CD14-positive monocyte (primary cell): ENCODE measurements around the gene INPP5A. TPM values are rescaled to one million over a fixed set of nuclear protein-coding genes. Genes with fewer than 3 reads are reported as not detected.
"Not testable (repeated sequence)": the region's sequence is repeated elsewhere in the genome, so short reads cannot be mapped to it uniquely, and the experiment has no call there.

Source experiments
- DNase-seq, 3 donors: peaks; one replicate each; pipeline ENCODE4 v3.0.0-alpha.2; 2011 to 2022
- H2AFZ ChIP-seq: 2 replicates; pipeline ENCODE4 v1.6.0; 2012; ENCODE audit warnings: mild to moderate bottlenecking, low read depth, low read length, inconsistent platforms; ENCODE audit not compliant: insufficient read depth, poor library complexity, severe bottlenecking
- H3K27ac ChIP-seq, 2 donors: 1 replicate in 1 of 2; 2 replicates in 1 of 2; pipeline ENCODE4 v1.5.1; 2012 to 2013; ENCODE audit warnings: low read length in 2 of 2, control low read depth in 1 of 2, inconsistent platforms in 1 of 2, low read depth in 1 of 2, mild to moderate bottlenecking in 1 of 2
- H3K27me3 ChIP-seq, 2 donors: one replicate each; pipeline versions ENCODE4 v1.6.0 to v1.6.1; 2011 to 2013; ENCODE audit warnings: low read length in 2 of 2; ENCODE audit not compliant: control insufficient read depth in 2 of 2, insufficient read depth in 2 of 2
- H3K36me3 ChIP-seq, 2 donors: replicated peaks in 1 of 2; 1 replicate in 1 of 2; 2 replicates in 1 of 2; pipeline versions ENCODE4 v1.5.1 to v1.6.1; 2012 to 2013; ENCODE audit warnings: low read length in 2 of 2, control low read depth in 1 of 2, inconsistent platforms in 1 of 2, mild to moderate bottlenecking in 1 of 2; ENCODE audit not compliant: insufficient read depth in 2 of 2, control insufficient read depth in 1 of 2
- H3K4me1 ChIP-seq, 2 donors: 1 replicate in 1 of 2; 2 replicates in 1 of 2; pipeline versions ENCODE4 v1.5.1 to v1.6.1; 2012 to 2013; ENCODE audit warnings: low read length in 2 of 2, control low read depth in 1 of 2, inconsistent platforms in 1 of 2, mild to moderate bottlenecking in 1 of 2, moderate library complexity in 1 of 2; ENCODE audit not compliant: insufficient read depth in 2 of 2, control insufficient read depth in 1 of 2
- H3K4me2 ChIP-seq: replicated peaks from 2 replicates; pipeline ENCODE3; 2012; ENCODE audit warnings: low read length, moderate library complexity, mild to moderate bottlenecking; ENCODE audit not compliant: poor library complexity, severe bottlenecking; ENCODE audit errors: extremely low read depth
- H3K4me3 ChIP-seq, 3 experiments: fragments of 200-600 bp in 1 of 3; sonication (generic) in 1 of 3; replicated peaks in 1 of 3; 1 replicate in 2 of 3; 2 replicates in 1 of 3; pipeline ENCODE4 v1.5.1; 2011 to 2013; ENCODE audit warnings: low read length in 3 of 3, mild to moderate bottlenecking in 3 of 3, control low read depth in 2 of 3, low read depth in 2 of 3, inconsistent platforms in 1 of 3, moderate library complexity in 1 of 3
- H3K79me2 ChIP-seq: 2 replicates; pipeline ENCODE4 v1.6.0; 2012; ENCODE audit warnings: mild to moderate bottlenecking, control low read depth, inconsistent platforms, low read length, moderate library complexity; ENCODE audit not compliant: insufficient read depth
- H3K9ac ChIP-seq: 2 replicates; pipeline ENCODE4 v1.6.0; 2017; ENCODE audit warnings: low read length, mild to moderate bottlenecking; ENCODE audit not compliant: insufficient read depth, poor library complexity, severe bottlenecking
- H3K9me3 ChIP-seq, 2 donors: replicated peaks in 1 of 2; 1 replicate in 1 of 2; 2 replicates in 1 of 2; pipeline versions ENCODE4 v1.5.1 to v1.6.1; 2012 to 2013; ENCODE audit warnings: low read length in 2 of 2, control low read depth in 1 of 2; ENCODE audit not compliant: control insufficient read depth in 1 of 2, insufficient read depth in 1 of 2
- H4K20me1 ChIP-seq: 2 replicates; pipeline ENCODE4 v1.6.0; 2012; ENCODE audit warnings: mild to moderate bottlenecking, low read length, control low read depth, moderate library complexity; ENCODE audit not compliant: insufficient read depth
- H3K27ac Mint-ChIP-seq, 7 donors: one replicate each; pipeline ENCODE4 v1.8.0; 2020; ENCODE audit warnings: mild to moderate bottlenecking in 7 of 7, mixed read lengths in 7 of 7, moderate library complexity in 6 of 7, inconsistent platforms in 2 of 7
- H3K27me3 Mint-ChIP-seq, 3 donors: one replicate each; pipeline ENCODE4 v1.8.0; 2021 to 2022; ENCODE audit warnings: low read depth in 3 of 3, mild to moderate bottlenecking in 3 of 3, mixed read lengths in 3 of 3, moderate library complexity in 3 of 3, inconsistent platforms in 1 of 3
- H3K36me3 Mint-ChIP-seq, 2 donors: one replicate each; pipeline ENCODE4 v1.8.0; 2020; ENCODE audit warnings: mixed read lengths in 2 of 2, inconsistent platforms in 1 of 2, mild to moderate bottlenecking in 1 of 2
- H3K4me1 Mint-ChIP-seq: one replicate; pipeline ENCODE4 v1.8.0; 2020; ENCODE audit warnings: mild to moderate bottlenecking, mixed read lengths
- H3K4me3 Mint-ChIP-seq, 2 donors: one replicate each; pipeline ENCODE4 v1.8.0; 2020; ENCODE audit warnings: mild to moderate bottlenecking in 2 of 2, mixed read lengths in 2 of 2, moderate library complexity in 1 of 2
- H3K9me3 Mint-ChIP-seq, 7 donors: one replicate each; pipeline ENCODE4 v1.8.0; 2020 to 2022; ENCODE audit warnings: mixed read lengths in 7 of 7, mild to moderate bottlenecking in 6 of 7, moderate library complexity in 6 of 7, inconsistent platforms in 2 of 7
- WGBS: methylation state at CpG from one replicate; pipeline ENCODE4 v1.1.5; 2013; ENCODE audit warnings: missing lambda C conversion rate; ENCODE audit not compliant: insufficient coverage; 5-methylcytosine and 5-hydroxymethylcytosine counted together
- intact Hi-C, 2 donors: fragments of 100-400 bp; cut with micrococcal nuclease; formaldehyde crosslinking; loops; one replicate each; pipeline versions ENCODE4 v1.15.0 to v1.15.1; 2023
- polyA plus RNA-seq, 3 donors: library from polyadenylated mRNA; depleted of rRNA in 1 of 3; unstranded in 2 of 3; stranded (reverse) in 1 of 3; fragments of 300-500 nt in 2 of 3; fragments of >200 nt in 1 of 3; fragmentation: Illumina TruSeq in 2 of 3; gene quantifications; 1 replicate in 2 of 3; 2 replicates in 1 of 3; pipeline ENCODE4 v1.2.3, GENCODE V29; 2012 to 2021
- TF ChIP-seq, protein P1 (sequence below): fragments of 200-600 bp; IDR thresholded peaks from one replicate; pipeline ENCODE4 v1.8.0; 2022; ENCODE audit warnings: antibody characterized with exemption, mild to moderate bottlenecking

Gene INPP5A
- polyA plus RNA-seq, 3 donors = 0.87 to 17.2 (median 2.9) TPM

DNA sequence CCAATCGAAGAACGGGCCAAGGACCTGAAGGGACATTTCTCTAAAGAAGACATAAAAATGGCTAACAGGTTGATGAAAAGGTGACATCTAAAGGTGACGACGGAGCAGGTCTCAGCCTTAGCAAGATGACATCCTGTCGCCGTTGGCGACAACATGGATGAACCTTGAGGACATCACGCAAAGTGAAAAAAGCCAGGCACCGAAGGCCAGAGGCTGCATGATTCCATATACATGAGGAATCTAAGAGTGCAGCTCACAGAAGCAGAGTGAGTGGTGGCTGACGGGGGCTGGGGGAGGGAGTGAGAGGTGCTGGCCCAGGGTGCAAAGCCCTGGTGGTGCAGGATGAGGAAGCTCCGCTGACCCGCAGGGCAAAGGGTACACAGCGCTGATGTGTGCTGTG lies 282.5 kb downstream of the INPP5A start:
- H3K4me3 Mint-ChIP-seq = no peak overlapping the region
- H3K4me1 Mint-ChIP-seq = no peaks in the 10 kb centered on the region
- TF ChIP-seq, protein P1, sequence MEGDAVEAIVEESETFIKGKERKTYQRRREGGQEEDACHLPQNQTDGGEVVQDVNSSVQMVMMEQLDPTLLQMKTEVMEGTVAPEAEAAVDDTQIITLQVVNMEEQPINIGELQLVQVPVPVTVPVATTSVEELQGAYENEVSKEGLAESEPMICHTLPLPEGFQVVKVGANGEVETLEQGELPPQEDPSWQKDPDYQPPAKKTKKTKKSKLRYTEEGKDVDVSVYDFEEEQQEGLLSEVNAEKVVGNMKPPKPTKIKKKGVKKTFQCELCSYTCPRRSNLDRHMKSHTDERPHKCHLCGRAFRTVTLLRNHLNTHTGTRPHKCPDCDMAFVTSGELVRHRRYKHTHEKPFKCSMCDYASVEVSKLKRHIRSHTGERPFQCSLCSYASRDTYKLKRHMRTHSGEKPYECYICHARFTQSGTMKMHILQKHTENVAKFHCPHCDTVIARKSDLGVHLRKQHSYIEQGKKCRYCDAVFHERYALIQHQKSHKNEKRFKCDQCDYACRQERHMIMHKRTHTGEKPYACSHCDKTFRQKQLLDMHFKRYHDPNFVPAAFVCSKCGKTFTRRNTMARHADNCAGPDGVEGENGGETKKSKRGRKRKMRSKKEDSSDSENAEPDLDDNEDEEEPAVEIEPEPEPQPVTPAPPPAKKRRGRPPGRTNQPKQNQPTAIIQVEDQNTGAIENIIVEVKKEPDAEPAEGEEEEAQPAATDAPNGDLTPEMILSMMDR = no peak
- Histone ChIP-seq H2AFZ (no peak overlapping the region), H4K20me1 (no peaks in the 10 kb centered on the region), H3K9ac (no peak overlapping the region), H3K4me2 (no peak overlapping the region), H3K79me2 (no peaks in the 10 kb centered on the region), H3K36me3 (no peaks in the 10 kb centered on the region), H3K4me1 (no peaks in the 10 kb centered on the region), H3K27me3 (no peaks in the 10 kb centered on the region), H3K27ac (no peak overlapping the region), H3K4me3 (no peak overlapping the region), H3K9me3 (peaks cover 20 to 33% of the 10 kb centered on the region in 2 donors)
- no peaks in the 10 kb centered on the region for H3K36me3 Mint-ChIP-seq
- no peak overlapping the region for H3K27ac Mint-ChIP-seq
- H3K9me3 Mint-ChIP-seq = peaks cover 0 to 2% (median 0%) of the 10 kb centered on the region in 7 donors
- intact Hi-C loops = no loop called here
- DNase-seq = peak in 1 of 3 donors; percentile 0
- H3K27me3 Mint-ChIP-seq = peaks cover 0 to 10% (median 4%) of the 10 kb centered on the region in 3 donors
- 94% methylated on average over 13 of the region's 13 CpGs for WGBS

GRCh38 chr10:132825783-132826523 lies 288.4 kb downstream of the INPP5A start:
- H3K4me2 ChIP-seq, H3K27ac ChIP-seq, H2AFZ ChIP-seq, H3K9ac ChIP-seq, H3K27me3 Mint-ChIP-seq, H3K36me3 Mint-ChIP-seq, intact Hi-C loops, H3K4me3 ChIP-seq, H3K4me3 Mint-ChIP-seq, H3K27ac Mint-ChIP-seq, H3K79me2 ChIP-seq, H3K36me3 ChIP-seq, H3K4me1 ChIP-seq, H4K20me1 ChIP-seq, H3K4me1 Mint-ChIP-seq, H3K27me3 ChIP-seq: not testable (repeated sequence)
- DNase-seq = peak in 1 of 3 donors; percentile 0
- 88% methylated on average over 29 of the region's 34 CpGs for WGBS
- peaks cover 39 to 53% of the 10 kb centered on the region in 2 donors for H3K9me3 ChIP-seq
- peaks cover 3 to 14% (median 7%) of the 10 kb centered on the region in 7 donors for H3K9me3 Mint-ChIP-seq
